OCI-LY1 (cell line): ENCODE data around the gene CSRP1.

Experiments used
- CTCF ChIP-seq: fragments of 200-600 bp; sonication (generic), shearing (Covaris generic); IDR thresholded peaks from 2 replicates; pipeline ENCODE4 v1.5.1; 2017; ENCODE audit warnings: mild to moderate bottlenecking, antibody characterized with exemption, low read length, moderate library complexity, mixed read lengths
- EZH2 ChIP-seq: fragments of 200-600 bp; sonication (generic), shearing (Covaris generic); IDR thresholded peaks from 2 replicates; pipeline ENCODE4 v1.8.0; 2017; ENCODE audit warnings: borderline replicate concordance, mixed run types, mild to moderate bottlenecking, antibody characterized with exemption, low read length, moderate library complexity, mixed read lengths

- no peak for TF ChIP-seq CTCF
- no peak for TF ChIP-seq EZH2
Measured at GRCh38 chr1:201543871-201544642, 37.1 kb upstream of the CSRP1 start.
